HG03342 (cell line): ENCODE measurements around the gene ATG14.
A peak's percentile ranks its signal among the peaks of the same experiment; 100 is the strongest.
"Not testable (repeated sequence)": the region's sequence is repeated elsewhere in the genome, so short reads cannot be mapped to it uniquely, and the experiment has no call there.

Experiments used
- ATAC-seq: cut with Tn5 transposase; IDR thresholded peaks from one replicate; pipeline ENCODE4 v1.9.1; 2021; ENCODE audit warnings: mild to moderate bottlenecking, moderate library complexity; ENCODE audit not compliant: unreplicated experiment

ATG14 gene

DNA sequence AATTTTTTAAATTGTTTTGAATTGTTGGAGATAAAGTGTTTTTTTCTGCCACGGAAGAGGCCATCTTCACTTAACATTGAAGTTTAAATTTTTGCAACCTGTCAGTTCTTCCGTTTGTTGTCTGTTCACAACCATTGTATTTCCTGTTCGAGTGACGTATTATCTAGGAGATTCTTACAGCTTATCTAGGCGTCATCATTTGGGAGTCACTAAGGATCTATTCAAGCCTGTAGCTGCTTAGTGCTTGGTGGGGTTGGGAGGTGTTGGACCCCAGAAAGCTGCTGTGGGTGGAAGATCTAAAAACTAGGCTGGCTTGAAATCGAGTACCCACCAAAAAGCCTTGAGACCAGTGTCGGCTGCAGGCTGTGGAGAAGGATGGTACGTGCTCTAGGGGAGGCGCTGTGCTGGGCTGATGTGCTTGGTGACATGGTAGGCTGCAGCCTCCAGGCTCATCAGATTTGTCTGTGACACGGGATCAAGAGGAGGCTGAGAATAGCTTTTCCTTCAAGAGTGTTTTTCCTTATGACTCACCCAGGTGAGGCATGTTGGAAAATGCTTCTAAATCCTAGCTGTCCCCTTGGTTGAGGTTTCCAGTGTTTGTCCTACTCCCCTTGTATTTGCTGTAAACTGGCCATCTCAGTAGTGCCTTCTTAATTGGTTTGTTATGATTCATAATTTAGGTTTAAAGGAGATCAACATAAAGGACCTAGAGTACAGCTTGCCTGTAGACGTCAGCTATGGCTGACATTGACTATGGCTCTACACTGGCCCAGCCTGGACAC is 57.8 kb downstream of the ATG14 start:
- no peak for ATAC-seq

DNA sequence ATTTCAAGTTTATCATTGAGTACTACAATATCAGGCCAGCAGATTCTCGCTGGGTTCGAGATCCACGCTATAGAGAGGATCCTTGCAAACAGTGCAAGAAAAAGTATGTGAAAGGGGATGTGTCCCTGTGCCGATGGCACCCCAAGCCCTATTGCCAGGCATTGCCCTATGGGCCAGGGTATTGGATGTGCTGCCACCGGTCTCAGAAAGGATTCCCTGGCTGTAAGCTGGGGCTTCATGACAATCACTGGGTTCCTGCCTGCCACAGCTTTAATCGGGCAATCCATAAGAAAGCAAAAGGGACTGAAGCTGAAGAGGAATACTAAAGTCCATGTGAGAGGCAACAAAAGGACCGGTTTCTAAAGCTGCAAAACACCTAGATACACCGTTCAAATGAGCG is 59.4 kb downstream of the ATG14 start:
- ATAC-seq = no peak

- no peak for ATAC-seq
Observed at GRCh38 chr14:55351111-55351510, 60.5 kb downstream of the ATG14 start.

DNA sequence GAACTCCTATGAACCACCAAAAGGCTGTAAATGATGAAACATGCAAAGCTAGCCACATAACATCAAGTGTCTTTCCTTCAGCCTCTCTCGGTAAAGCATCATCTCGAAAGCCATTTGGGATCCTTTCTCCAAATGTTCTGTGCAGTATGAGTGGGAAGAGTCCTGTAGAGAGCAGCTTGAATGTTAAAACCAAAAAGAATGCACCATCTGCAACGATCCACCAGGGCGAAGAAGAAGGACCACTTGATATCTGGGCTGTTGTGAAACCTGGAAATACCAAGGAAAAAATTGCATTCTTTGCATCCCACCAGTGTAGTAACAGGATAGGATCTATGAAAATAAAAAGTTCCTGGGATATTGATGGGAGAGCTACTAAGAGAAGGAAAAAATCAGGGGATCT is 61.2 kb downstream of the ATG14 start:
- no peak for ATAC-seq

DNA sequence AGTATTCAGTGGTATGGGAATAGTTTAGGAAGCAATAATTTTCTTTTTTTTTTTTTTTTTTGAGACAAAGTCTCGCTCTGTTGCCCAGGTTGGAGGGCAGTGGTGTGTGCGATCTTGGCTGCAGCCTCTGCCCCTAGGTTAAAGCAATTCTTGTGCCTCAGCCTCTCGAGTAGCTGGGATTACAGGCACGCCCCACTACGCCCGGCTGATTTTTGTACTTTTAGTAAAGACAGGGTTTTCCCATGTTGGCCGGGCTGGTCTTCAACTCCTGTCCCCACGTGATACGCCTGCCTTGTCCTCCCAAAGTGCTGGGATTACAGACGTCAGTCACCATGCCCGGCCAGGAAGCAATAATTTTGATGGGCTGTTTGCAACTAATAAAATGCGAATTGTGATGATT is 62.1 kb downstream of the ATG14 start:
- no peak for ATAC-seq

- no peak for ATAC-seq
Observed at GRCh38 chr14:55348766-55349453, 62.7 kb downstream of the ATG14 start.

GRCh38 chr14:55347748-55348147 is 63.9 kb downstream of the ATG14 start:
- ATAC-seq = no peak

DNA sequence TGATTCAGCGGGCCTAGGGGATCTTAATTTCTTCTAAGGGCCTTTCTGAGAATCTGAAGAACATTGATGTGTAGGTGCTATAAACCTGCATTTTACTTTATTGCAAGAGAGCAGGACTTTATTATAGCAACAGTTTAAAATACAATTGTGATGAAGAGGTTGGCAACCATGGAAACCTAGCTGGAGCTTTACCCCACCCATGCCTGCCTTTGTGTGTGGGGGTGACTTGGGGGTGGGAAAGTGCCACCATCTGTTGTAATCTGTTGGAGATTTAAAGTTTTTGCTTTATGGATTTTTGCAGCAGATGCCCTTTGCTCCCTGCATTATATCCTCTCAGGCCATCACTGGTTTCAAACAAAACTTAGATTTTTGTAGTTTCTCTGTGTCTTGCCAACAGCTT is 64.6 kb downstream of the ATG14 start:
- no peak for ATAC-seq

GRCh38 chr14:55344582-55345163 is 67.0 kb downstream of the ATG14 start:
- ATAC-seq = not testable (repeated sequence)

GRCh38 chr14:55341781-55342180 is 69.8 kb downstream of the ATG14 start:
- ATAC-seq = no peak

- ATAC-seq = no peak
Observed at GRCh38 chr14:55340482-55340881, 71.1 kb downstream of the ATG14 start.

- ATAC-seq = no peak
Observed at GRCh38 chr14:55339770-55340169, 71.9 kb downstream of the ATG14 start.

DNA sequence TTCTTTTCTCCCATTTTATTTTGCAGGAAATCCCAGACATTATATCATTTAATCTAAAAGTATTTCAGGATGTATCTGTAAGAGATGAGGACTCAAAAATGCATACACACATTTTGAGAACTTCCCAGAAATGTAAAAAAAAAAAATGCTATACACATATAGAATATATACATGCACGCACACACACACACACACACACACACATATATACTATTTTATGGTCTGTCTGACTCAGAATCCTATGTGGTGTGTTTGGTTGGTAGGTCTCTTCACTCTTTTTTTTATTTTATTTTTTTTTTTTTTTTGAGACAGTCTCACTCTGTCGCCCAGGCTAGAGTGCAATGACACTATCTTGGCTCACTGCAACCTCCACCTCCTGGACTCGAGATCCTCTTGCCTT is 74.9 kb downstream of the ATG14 start:
- ATAC-seq = no peak

GRCh38 chr14:55336162-55336561 is 75.5 kb downstream of the ATG14 start:
- ATAC-seq = no peak

DNA sequence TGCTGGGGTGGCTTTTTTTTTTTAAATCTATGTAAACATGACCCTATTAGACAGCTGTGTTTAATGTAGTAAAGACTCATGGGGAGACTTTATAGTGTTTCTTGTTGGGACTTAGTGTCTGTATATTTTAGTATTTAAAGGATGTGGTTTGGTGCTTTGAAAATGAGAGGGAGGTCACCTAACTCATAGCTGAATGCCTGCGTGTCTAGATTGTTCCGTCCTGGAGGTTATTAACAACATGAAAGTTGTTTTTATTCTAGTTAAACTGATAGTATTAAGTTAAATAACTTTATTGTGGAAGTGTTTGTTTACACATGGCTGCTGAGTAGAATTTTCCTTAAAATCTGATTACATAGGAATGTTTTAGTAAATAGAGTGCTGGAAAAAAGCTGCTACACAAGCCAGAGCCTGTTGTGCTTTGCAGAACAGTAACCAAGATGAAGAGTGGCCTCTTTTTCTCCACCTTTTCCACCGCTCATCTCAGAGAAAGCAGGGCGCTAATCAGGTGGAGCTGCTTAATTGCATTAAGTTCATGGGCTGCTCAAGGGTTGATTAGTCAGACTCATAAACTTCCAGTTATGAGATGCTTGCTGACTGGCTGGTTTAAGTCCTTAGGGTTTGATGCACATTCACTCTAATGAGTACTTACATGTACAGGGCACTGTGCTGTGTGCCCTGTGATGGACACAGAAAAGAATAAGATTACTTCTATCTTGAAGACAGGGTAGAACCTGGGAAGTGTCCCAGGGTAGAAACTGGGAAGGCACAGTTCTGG is 77.7 kb downstream of the ATG14 start:
- ATAC-seq = peak; percentile 47

DNA sequence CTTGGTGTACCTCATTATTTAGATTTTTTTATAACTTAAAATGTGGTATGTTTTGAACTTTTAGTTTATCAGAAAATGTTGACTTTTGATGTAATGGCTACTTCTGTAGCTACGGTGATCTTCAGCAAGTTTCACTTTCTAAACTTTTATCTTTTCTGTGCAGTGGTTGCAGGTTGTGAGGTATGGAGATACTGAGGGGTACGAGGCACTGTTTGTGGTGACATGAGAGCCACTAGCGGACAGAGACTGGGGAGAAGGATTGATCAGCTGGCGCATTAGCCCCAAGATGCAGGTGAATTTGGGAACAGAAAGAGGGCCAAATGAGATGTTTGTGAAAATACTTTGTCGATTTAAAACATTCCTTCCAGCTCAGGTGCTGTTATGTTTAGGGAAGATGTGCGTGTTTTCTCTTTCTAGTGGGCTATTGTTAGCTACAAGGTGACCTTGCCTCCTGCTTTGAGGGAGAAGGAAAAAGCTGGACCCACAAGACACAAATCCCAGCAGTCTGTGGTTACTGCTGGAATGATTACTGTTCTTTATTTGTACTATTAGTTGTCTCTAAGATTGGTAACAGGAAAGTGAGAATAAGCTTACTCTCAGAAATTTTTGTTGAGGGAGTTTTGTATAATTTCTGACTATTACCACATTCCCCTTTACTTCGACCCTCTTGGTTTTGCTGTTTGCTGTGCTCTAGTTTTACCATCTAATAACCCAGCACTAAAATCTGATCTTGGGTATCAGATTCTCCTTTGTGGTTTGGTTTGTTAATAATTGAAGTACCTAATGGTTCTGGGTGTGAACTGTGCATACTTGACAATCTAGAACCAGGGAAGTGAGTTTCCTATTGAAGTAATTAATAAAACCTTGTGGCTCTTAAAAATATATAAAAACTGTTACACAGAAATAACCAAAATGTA is 78.7 kb downstream of the ATG14 start:
- peak; percentile 55 for ATAC-seq

DNA sequence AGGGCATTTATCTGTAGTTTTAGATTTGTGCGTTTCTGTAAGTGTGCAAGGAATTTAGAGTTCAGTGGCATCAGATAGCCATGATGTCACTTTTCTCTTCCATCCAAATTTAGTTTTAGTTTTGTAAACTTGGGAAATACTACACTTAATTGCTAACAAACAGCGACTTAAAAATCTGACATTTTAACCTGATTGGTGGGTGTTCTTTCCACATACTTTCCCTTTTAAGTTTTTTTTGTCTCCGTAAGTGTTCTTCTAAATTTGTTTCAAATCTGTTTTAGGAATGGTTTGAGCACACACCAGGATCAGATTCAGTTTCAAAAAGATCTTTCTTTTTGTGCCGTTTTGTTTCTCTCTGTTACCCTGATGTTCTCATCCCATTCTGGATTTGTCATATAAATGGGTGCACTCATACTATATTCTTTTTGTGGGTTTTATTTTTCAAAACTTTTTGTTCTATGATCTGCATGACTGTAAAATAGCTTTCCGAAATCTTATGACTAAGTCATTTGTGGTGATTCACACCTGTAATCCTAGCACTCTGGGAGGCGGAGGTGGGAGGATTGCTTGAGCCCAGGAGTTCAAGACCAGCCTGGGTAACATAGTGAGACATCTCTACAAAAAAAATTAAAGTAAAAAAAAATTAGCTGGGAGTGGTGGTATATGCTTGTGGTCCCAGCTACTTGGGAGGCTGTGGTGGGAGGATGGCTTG is 81.5 kb downstream of the ATG14 start:
- no peak for ATAC-seq

- ATAC-seq = no peak
Observed at GRCh38 chr14:55328317-55328716, 83.3 kb downstream of the ATG14 start.

- peak; percentile 81 for ATAC-seq
Observed at GRCh38 chr14:55327179-55327578, 84.5 kb downstream of the ATG14 start.

GRCh38 chr14:55324812-55325211 is 86.8 kb downstream of the ATG14 start:
- no peak for ATAC-seq
